Measurements from ENCODE around the gene DENND5B. TPM values are rescaled to one million over a fixed set of nuclear protein-coding genes. Genes with fewer than 3 reads are reported as not detected.

Gene DENND5B
- total and polyA plus RNA-seq, 10 of the 15 experiments (the other 5 are each of a cell fraction or from before 2014, with no cell fraction given), result 0.39 to 32.5 (median 20.6) TPM

DNA sequence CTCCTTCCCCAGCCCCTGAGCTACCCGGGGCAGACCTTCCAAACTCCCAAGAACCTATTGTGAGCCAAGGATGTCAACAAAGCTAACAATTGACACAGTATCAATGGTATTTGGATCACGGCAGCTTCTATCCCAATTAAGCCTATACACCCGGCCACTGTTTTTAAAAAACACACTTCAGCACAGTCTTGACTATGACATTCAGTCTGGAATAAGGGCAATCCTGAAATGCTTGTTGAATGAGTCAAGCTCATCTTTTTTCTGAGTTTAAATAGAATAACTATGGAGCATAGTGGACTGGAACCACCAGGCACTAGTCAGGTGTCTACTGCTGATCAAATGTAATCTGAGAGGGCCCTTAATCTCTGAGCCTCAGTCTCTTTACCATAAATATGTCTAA is 5.7 kb downstream of the DENND5B start:
- ChIA-PET CTCF (no interaction called here), RAD21 (ENCODE audit: unreplicated experiment) (no interaction called here), SMC1A (ENCODE audit: uncharacterized antibody, unreplicated experiment) (no interaction called here), POLR2A (no interaction called here)
- Histone ChIP-seq H3K9me3 (replicated peaks; ENCODE audit: control insufficient read depth, insufficient read depth, low read length) (no peaks in the 10 kb centered on the region; the same call in 1 of the 3 replicates), H3K79me2 (ENCODE audit: control insufficient read depth, insufficient read depth, low read length) (peaks cover 94% of the 10 kb centered on the region), H3K27ac (ENCODE audit: control insufficient read depth, insufficient read depth) (peak overlapping the region; percentile 89; the same call in 1 of the 2 replicates), H3K4me2 (ENCODE audit: control insufficient read depth, insufficient read depth) (peak overlapping the region; percentile 88), H4K20me1 (ENCODE audit: control insufficient read depth, insufficient read depth) (no peaks in the 10 kb centered on the region), H2AFZ (ENCODE audit: control insufficient read depth, low read depth, low read length) (no peak overlapping the region), H3K9ac (ENCODE audit: control insufficient read depth, insufficient read depth, low read length) (no peak overlapping the region), H3K4me3 (peak overlapping the region; percentile 47), H3K36me3 (ENCODE audit: control insufficient read depth in 2 of 2, insufficient read depth in 2 of 2, low read length in 1 of 2) (no peaks in the 10 kb centered on the region; a peak in 1 of 4 replicates), H3K4me1 (ENCODE audit: control insufficient read depth, insufficient read depth, low read length) (peaks cover 26% of the 10 kb centered on the region), H3K27me3 (replicated peaks in 1 of 2; ENCODE audit: control insufficient read depth in 2 of 2, insufficient read depth in 2 of 2, low read length in 1 of 2) (no peaks in the 10 kb centered on the region)
- 86% methylated on average over 3 of the region's 3 CpGs for WGBS (ENCODE audit: insufficient coverage, insufficient replicate concordance, low lambda C conversion rate, missing lambda C conversion rate)
- no TSS peak for BruUV-seq (replicated peaks)
- FAIRE-seq, result no peak
- TF ChIP-seq, protein P1, sequence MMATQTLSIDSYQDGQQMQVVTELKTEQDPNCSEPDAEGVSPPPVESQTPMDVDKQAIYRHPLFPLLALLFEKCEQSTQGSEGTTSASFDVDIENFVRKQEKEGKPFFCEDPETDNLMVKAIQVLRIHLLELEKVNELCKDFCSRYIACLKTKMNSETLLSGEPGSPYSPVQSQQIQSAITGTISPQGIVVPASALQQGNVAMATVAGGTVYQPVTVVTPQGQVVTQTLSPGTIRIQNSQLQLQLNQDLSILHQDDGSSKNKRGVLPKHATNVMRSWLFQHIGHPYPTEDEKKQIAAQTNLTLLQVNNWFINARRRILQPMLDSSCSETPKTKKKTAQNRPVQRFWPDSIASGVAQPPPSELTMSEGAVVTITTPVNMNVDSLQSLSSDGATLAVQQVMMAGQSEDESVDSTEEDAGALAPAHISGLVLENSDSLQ (IDR thresholded peaks at IDR 0.05), result no peak
- no peak for TF ChIP-seq DPF2 (IDR thresholded peaks at IDR 0.05)
- in situ Hi-C loops (cut with MboI), result loop anchor here (5.0 kb wide), 1 partner anchor 52 kb away; no protein-coding TSS in a partner anchor
- no peak for ATAC-seq
- no peak for DNase-seq (ENCODE audit: low read depth, low spot score)
- intact Hi-C loops (cut with micrococcal nuclease; ENCODE audit: unreplicated experiment), result loop anchor here (5.0 kb wide), 2 partner anchors 103 to 178 kb away; no protein-coding TSS in a partner anchor

DNA sequence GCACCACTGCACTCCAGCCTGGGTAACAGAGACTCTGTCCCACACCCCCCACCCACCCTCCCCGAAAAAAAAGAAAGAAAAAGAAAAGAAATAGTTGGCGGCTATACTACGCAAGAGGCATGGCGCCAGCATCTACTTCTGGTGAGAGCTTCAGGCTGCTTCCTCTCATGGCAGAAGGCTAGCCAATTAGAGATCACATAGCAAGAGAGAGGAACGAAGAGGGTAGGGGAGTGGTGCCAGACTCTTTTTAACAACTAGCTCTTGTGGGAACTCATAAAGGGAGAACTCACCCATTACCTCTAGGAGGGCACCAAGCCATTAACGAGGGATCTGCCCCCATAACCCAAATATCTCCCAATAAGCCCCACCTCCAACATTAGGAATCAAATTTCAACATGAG is 6.2 kb downstream of the DENND5B start:
- in situ Hi-C loops (cut with MboI) (loop anchor here (5.0 kb wide), 1 partner anchor 53 kb away; no protein-coding TSS in a partner anchor), intact Hi-C loops (cut with micrococcal nuclease; ENCODE audit: unreplicated experiment) (loop anchor here (5.0 kb wide), 2 partner anchors 102 to 177 kb away; no protein-coding TSS in a partner anchor)
- H3K9ac ChIP-seq (ENCODE audit: control insufficient read depth, insufficient read depth, low read length), result no peak overlapping the region
- ChIA-PET SMC1A (ENCODE audit: uncharacterized antibody, unreplicated experiment) (no interaction called here), CTCF (interaction anchor here (0.7 kb wide), 2 partner anchors 207 to 728 kb away, joined by 3 read pairs; no protein-coding TSS in a partner anchor), RAD21 (ENCODE audit: unreplicated experiment) (no interaction called here), POLR2A (no interaction called here)
- no peaks in the 10 kb centered on the region for H3K27me3 ChIP-seq (replicated peaks in 1 of 2; ENCODE audit: control insufficient read depth in 2 of 2, insufficient read depth in 2 of 2, low read length in 1 of 2)
- H3K9me3 ChIP-seq (replicated peaks; ENCODE audit: control insufficient read depth, insufficient read depth, low read length), result no peaks in the 10 kb centered on the region; the same call in 1 of the 3 replicates
- H2AFZ ChIP-seq (ENCODE audit: control insufficient read depth, low read depth, low read length), result no peak overlapping the region
- DNase-seq (ENCODE audit: low read depth, low spot score), result no peak
- WGBS (ENCODE audit: insufficient coverage, insufficient replicate concordance, low lambda C conversion rate, missing lambda C conversion rate), result 97% methylated on average over 6 of the region's 6 CpGs
- no peaks in the 10 kb centered on the region for H4K20me1 ChIP-seq (ENCODE audit: control insufficient read depth, insufficient read depth)
- peaks cover 26% of the 10 kb centered on the region for H3K4me1 ChIP-seq (ENCODE audit: control insufficient read depth, insufficient read depth, low read length)
- H3K36me3 ChIP-seq (ENCODE audit: control insufficient read depth in 2 of 2, insufficient read depth in 2 of 2, low read length in 1 of 2), result no peaks in the 10 kb centered on the region; a peak in 1 of 4 replicates
- ATAC-seq, result no peak
- peaks cover 93% of the 10 kb centered on the region for H3K79me2 ChIP-seq (ENCODE audit: control insufficient read depth, insufficient read depth, low read length)
- H3K4me2 ChIP-seq (ENCODE audit: control insufficient read depth, insufficient read depth), result peak overlapping the region; percentile 88
- FAIRE-seq, result no peak
- no TSS peak for BruUV-seq (replicated peaks)
- H3K27ac ChIP-seq (ENCODE audit: control insufficient read depth, insufficient read depth), result peak overlapping the region; percentile 89; the same call in 1 of the 2 replicates
- H3K4me3 ChIP-seq, result no peak overlapping the region
- TF ChIP-seq RB1 (IDR thresholded peaks at IDR 0.05; ENCODE audit: borderline replicate concordance) (no peak), MEF2A (IDR thresholded peaks at IDR 0.05; ENCODE audit: insufficient read depth, low read depth, low read length) (no peak), GATAD2B (conservative IDR thresholded peaks at IDR 0.05; ENCODE audit: low read depth) (no peak), E2F4 (IDR thresholded peaks at IDR 0.05; ENCODE audit: low read depth, low read length) (no peak), BACH1 (IDR thresholded peaks at IDR 0.05; ENCODE audit: borderline replicate concordance) (no peak), SMAD1 (IDR thresholded peaks at IDR 0.05; ENCODE audit: low read depth, partially characterized antibody) (no peak), FOXK2 (IDR thresholded peaks at IDR 0.05) (no peak), NFYB (IDR thresholded peaks at IDR 0.05; ENCODE audit: insufficient read depth, low read depth, low read length) (no peak), TCF3 (IDR thresholded peaks at IDR 0.05; ENCODE audit: borderline replicate concordance, insufficient read depth, low read depth, low read length) (no peak), MXI1 (IDR thresholded peaks at IDR 0.05; ENCODE audit: low read depth, low read length) (no peak)
- TF ChIP-seq, protein P2, sequence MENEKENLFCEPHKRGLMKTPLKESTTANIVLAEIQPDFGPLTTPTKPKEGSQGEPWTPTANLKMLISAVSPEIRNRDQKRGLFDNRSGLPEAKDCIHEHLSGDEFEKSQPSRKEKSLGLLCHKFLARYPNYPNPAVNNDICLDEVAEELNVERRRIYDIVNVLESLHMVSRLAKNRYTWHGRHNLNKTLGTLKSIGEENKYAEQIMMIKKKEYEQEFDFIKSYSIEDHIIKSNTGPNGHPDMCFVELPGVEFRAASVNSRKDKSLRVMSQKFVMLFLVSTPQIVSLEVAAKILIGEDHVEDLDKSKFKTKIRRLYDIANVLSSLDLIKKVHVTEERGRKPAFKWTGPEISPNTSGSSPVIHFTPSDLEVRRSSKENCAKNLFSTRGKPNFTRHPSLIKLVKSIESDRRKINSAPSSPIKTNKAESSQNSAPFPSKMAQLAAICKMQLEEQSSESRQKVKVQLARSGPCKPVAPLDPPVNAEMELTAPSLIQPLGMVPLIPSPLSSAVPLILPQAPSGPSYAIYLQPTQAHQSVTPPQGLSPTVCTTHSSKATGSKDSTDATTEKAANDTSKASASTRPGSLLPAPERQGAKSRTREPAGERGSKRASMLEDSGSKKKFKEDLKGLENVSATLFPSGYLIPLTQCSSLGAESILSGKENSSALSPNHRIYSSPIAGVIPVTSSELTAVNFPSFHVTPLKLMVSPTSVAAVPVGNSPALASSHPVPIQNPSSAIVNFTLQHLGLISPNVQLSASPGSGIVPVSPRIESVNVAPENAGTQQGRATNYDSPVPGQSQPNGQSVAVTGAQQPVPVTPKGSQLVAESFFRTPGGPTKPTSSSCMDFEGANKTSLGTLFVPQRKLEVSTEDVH (IDR thresholded peaks at IDR 0.05; ENCODE audit: low read depth, partially characterized antibody), result no peak

Measured in GM12878 (cell line).